Pancreas (tissue), 10 donors: ENCODE data around the gene SLCO4C1. TPM values are rescaled to one million over a fixed set of nuclear protein-coding genes. Genes with fewer than 3 reads are reported as not detected.

Experiments
- ATAC-seq, 4 donors: fragments of 200-7000 bp; cut with Tn5 transposase; one replicate each; pipeline versions ENCODE4 v1.8.0 to v1.9.1; 2020; ENCODE audit warnings: mild to moderate bottlenecking in 4 of 4, moderate library complexity in 4 of 4
- DNase-seq, 6 donors: peaks; one replicate each; pipeline ENCODE4 v3.0.0-alpha.2; 2020
- FAIRE-seq: peaks from 2 replicates; lab custom pipeline; 2012; peaks lifted over from hg19 to GRCh38; lab: Jason Lieb, UNC
- H3K27ac ChIP-seq, 4 donors: fragments of 200-600 bp; sonication (generic); 1 replicate in 3 of 4; 2 replicates in 1 of 4; pipeline versions ENCODE4 v1.5.0 to v1.8.0; 2020
- H3K27me3 ChIP-seq, 4 donors: fragments of 200-600 bp; one replicate each; pipeline ENCODE4 v1.8.0; 2021
- H3K36me3 ChIP-seq, 3 donors: fragments of 200-600 bp; sonication (generic) in 1 of 3; one replicate each; pipeline versions ENCODE4 v1.5.0 to v1.8.0; 2020 to 2021
- H3K4me1 ChIP-seq, 3 donors: fragments of 200-600 bp; one replicate each; pipeline ENCODE4 v1.8.0; 2021
- H3K4me3 ChIP-seq, 4 donors: fragments of 200-600 bp; sonication (generic) in 2 of 4; one replicate each; pipeline versions ENCODE4 v1.5.0 to v1.8.0; 2020 to 2021
- H3K9me3 ChIP-seq, 4 donors: fragments of 200-600 bp; one replicate each; pipeline ENCODE4 v1.8.0; 2021
- CTCF ChIP-seq, 4 donors: fragments of 200-600 bp; sonication (generic) in 3 of 4; IDR thresholded peaks; one replicate each; pipeline versions ENCODE4 v1.5.0 to v1.8.0; 2021; ENCODE audit warnings: antibody characterized with exemption in 4 of 4
- WGBS, 2 donors: extraction: QIAGEN DNeasy Blood & Tissue Kit; methylation state at CpG; one replicate each; pipeline ENCODE4 v1.1.7; 2013; 5-methylcytosine and 5-hydroxymethylcytosine counted together
- intact Hi-C, 3 donors: fragments of 100-400 bp; cut with DNase I; formaldehyde crosslinking; loops; one replicate each; pipeline versions ENCODE4 v1.11.1 to v1.14.2; 2022
- polyA plus RNA-seq, 2 donors: library from polyadenylated mRNA; stranded (reverse); fragments of 200-250 nt; gene quantifications; one replicate each; pipeline ENCODE4 v1.2.3, GENCODE V29; 2013
- total RNA-seq, 6 donors: library from RNA; stranded (reverse); fragmentation: NEBNext Ultra II Directional in 4 of 6; extraction: Animal tissue kit (Norgen Biotek cat#: 25700) in 4 of 6; gene quantifications; one replicate each; pipeline versions ENCODE4 v1.2.1 to v1.2.4, GENCODE V29; 2021 to 2023
- donor health status: healthy with polysubstance abuse.
- donor health status: DM: no; HTN: no; CAD: no; lungs with moderate emphysema.
- donor health status: DM: no; HTN: no; CAD: no.
- donor health status: control.
- donor health status: control.
- donor health status: Bipolar disorder and iron deficiency.
- donor health status: DM: yes; HTN: yes; CAD: no.
- donor health status: DM: no; HTN: no; CAD: no.
- donor health status: DM: no; HTN: no; CAD: no.
- donor health status: DM: yes; HTN: yes; CAD: no.

SLCO4C1 gene
- total and polyA plus RNA-seq, 8 donors = 0.19 to 1.1 (median 0.63) TPM

GRCh38 chr5:102226321-102226720 lies 69.8 kb downstream of the SLCO4C1 start:
- peaks cover 0 to 13% (median 8%) of the 10 kb centered on the region in 3 donors for H3K4me1 ChIP-seq
- no peaks in the 10 kb centered on the region for H3K27me3 ChIP-seq
- H3K27ac ChIP-seq = no peak overlapping the region
- WGBS, 2 donors = 86 to 94% methylated on average over 1 of the region's 1 CpG
- no peaks in the 10 kb centered on the region for H3K9me3 ChIP-seq
- intact Hi-C loops = loop anchor here in 1 of 3 donors (10.0 kb wide), 1 partner anchor 282 kb away; no protein-coding TSS in a partner anchor
- no peak overlapping the region for H3K4me3 ChIP-seq
- ATAC-seq (no peak), DNase-seq (no peak), FAIRE-seq (no peak)
- H3K36me3 ChIP-seq = no peaks in the 10 kb centered on the region
- TF ChIP-seq CTCF (IDR thresholded peaks at IDR 0.05) = no peak

GRCh38 chr5:102223542-102224477 lies 72.3 kb downstream of the SLCO4C1 start:
- no peak for DNase-seq
- ATAC-seq = peak in 3 of 4 donors; percentile 76 to 82 (median 81)
- peak; percentile 86 for FAIRE-seq
- Histone ChIP-seq H3K36me3 (no peaks in the 10 kb centered on the region), H3K27me3 (no peaks in the 10 kb centered on the region), H3K4me3 (no peak overlapping the region), H3K9me3 (no peaks in the 10 kb centered on the region), H3K4me1 (peaks cover 0 to 13% (median 8%) of the 10 kb centered on the region in 3 donors), H3K27ac (no peak overlapping the region)
- intact Hi-C loops = loop anchor here in 1 of 3 donors (10.0 kb wide), 1 partner anchor 279 kb away; no protein-coding TSS in a partner anchor
- WGBS, 2 donors = 43 to 47% methylated on average over 6 of the region's 6 CpGs
- TF ChIP-seq CTCF (IDR thresholded peaks at IDR 0.05) = peak; percentile 42 to 70 (median 52)

- Histone ChIP-seq H3K4me1 (peaks cover 0 to 13% (median 8%) of the 10 kb centered on the region in 3 donors), H3K27ac (no peak overlapping the region), H3K27me3 (no peaks in the 10 kb centered on the region), H3K9me3 (no peaks in the 10 kb centered on the region), H3K36me3 (no peaks in the 10 kb centered on the region), H3K4me3 (no peak overlapping the region)
- FAIRE-seq = no peak
- intact Hi-C loops = loop anchor here in 1 of 3 donors (10.0 kb wide), 1 partner anchor 278 kb away; no protein-coding TSS in a partner anchor
- ATAC-seq = peak in 3 of 4 donors; percentile 77 to 95 (median 89)
- no peak for TF ChIP-seq CTCF (IDR thresholded peaks at IDR 0.05)
- no peak for DNase-seq
Observed at GRCh38 chr5:102222772-102223171, 73.3 kb downstream of the SLCO4C1 start.

DNA sequence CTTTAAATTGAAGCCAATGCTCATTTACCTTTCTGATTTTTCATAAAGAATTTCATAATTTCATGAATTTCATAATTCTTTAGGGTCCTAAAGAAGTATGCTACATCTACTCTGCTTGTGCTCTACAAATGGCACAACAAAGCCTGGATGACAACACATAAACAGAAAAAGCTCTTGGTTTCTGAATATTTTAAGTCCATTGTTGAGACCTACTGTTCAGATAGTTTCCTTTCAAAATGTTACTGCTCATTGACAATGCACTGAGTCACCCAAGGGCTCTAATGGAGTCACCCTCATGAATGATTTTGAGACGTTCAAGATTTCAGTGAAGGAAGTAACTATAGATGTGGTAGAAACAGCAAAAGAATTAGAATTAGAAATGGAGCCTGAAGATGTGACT lies 74.1 kb downstream of the SLCO4C1 start:
- WGBS, 2 donors = 83 to 91% methylated on average over 1 of the region's 1 CpG
- no peak for FAIRE-seq
- H3K36me3 ChIP-seq = no peaks in the 10 kb centered on the region
- peaks cover 0 to 13% (median 12%) of the 10 kb centered on the region in 3 donors for H3K4me1 ChIP-seq
- no peak for DNase-seq
- no peak overlapping the region for H3K27ac ChIP-seq
- intact Hi-C loops = loop anchor here in 1 of 3 donors (10.0 kb wide), 1 partner anchor 277 kb away; no protein-coding TSS in a partner anchor
- no peak overlapping the region for H3K4me3 ChIP-seq
- H3K27me3 ChIP-seq = no peaks in the 10 kb centered on the region
- TF ChIP-seq CTCF (IDR thresholded peaks at IDR 0.05) = no peak
- no peaks in the 10 kb centered on the region for H3K9me3 ChIP-seq
- no peak for ATAC-seq
